GM21723 (cell line): ENCODE results near the gene HADHB.
A peak's percentile ranks its signal among the peaks of the same experiment; 100 is the strongest.
"Not testable (repeated sequence)": the region's sequence is repeated elsewhere in the genome, so short reads cannot be mapped to it uniquely, and the experiment has no call there.

Source experiments
- ATAC-seq: cut with Tn5 transposase; IDR thresholded peaks from one replicate; pipeline ENCODE4 v1.9.1; 2021; ENCODE audit warnings: mild to moderate bottlenecking, moderate library complexity; ENCODE audit not compliant: unreplicated experiment

HADHB gene

GRCh38 chr2:26326514-26326913 is 81.8 kb downstream of the HADHB start:
- no peak for ATAC-seq

- no peak for ATAC-seq
Measured at GRCh38 chr2:26327291-26328272, 82.8 kb downstream of the HADHB start.

DNA sequence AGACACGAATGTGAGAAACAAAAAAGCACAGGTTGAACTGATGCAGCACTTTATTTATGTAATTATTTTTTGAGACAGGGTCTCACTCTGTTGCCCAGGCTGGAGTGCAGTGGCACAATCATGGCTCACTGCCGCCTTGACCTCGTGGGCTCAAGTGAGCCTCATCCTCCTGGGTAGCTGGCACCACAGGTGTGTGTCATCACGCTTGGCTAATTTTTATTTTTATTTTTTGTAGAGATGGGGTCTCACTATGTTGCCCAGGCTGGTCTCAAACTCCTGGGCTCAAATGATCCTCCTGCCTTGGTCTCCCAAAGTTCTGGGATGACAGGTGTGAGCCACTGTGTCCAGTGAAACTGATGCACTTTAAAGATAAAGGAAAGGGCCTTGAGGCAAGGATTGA is 84.3 kb downstream of the HADHB start:
- ATAC-seq: not testable (repeated sequence)

DNA sequence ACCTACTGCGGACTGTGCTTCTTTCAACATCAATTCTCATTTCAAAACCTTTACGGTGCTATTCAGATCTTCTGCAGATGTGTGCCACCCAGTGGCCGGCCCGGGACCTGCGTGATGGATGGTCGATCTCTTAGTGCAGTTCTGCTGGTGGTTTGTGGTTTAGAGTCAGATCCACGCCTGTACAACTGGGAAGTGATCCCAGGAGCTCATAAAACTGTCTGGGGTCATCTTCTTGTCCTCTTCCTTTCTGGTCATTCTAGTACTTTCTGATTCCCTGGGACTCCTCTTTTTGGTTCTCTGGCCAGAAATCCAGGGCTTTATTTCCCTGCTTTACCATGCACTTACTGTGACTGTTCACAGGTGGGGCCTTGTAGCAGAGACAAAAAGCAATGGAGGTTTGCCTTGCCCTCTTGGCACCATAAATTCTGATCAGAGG is 85.4 kb downstream of the HADHB start:
- peak; percentile 79 for ATAC-seq

DNA sequence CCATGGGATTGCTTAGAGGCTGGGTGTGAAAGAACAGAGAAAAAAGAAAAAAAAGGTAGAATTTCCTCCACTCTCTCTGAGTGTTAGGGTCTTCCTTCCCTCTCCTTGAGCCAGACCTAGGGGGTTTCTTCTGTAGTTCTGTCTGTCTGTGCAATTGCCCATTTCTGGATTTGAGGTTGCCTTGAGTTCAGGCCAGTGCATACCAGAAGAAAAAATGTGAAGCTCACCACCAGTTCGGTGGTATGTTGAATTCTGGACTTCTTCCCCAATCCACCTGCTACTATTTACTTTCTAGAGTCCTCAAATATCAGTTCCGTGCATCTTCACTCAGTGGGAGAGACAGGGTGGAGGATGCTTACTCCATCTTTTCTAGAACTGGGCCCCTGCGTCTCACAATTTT is 85.9 kb downstream of the HADHB start:
- no peak for ATAC-seq

DNA sequence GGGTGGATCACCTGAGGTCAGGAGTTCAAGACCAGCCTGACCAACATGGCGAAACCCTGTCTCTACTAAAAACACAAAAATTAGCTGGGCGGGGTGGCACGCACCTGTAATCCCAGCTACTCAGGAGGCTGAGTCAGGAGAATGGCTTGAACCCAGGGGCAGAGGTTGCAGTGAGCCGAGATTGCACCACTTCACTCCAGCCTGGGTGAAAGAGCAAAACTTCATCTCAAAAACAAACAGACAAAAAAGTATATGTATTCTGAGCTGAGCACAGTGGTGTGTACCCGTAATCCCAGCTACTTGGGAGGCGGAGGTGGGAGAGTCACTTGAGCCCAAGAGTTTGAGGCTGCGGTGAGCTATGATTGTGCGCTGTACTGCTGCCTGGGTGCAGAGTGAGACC is 86.6 kb downstream of the HADHB start:
- ATAC-seq: not testable (repeated sequence)

- no peak for ATAC-seq
Measured at GRCh38 chr2:26333293-26333692, 88.6 kb downstream of the HADHB start.

DNA sequence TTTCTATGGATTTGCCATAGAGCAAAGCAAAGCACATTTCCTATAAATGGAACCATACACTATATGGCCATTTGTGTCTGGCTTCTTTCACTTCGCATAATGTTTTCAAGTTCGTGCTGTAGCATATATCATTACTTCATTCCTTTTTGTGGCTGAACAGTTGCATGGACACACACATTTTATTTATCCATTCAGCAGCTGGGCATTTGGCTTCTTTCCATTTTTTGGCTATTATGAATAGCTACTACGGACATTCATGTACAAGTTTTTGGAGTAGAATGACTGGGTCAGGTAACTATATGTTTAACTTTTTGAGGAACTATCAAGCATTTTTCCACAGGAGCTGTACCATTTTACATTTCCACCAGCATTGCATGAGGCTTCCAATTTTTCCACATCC is 90.5 kb downstream of the HADHB start:
- no peak for ATAC-seq

GRCh38 chr2:26336719-26337118 is 92.0 kb downstream of the HADHB start:
- no peak for ATAC-seq

- no peak for ATAC-seq
Measured at GRCh38 chr2:26337298-26337697, 92.6 kb downstream of the HADHB start.
